GM12878 (cell line): ENCODE data around the gene GINS1. TPM values are rescaled to one million over a fixed set of nuclear protein-coding genes. Genes with fewer than 3 reads are reported as not detected.

Experiments used
- BACH1 ChIP-seq: fragments of 450-650 bp; IDR thresholded peaks from 2 replicates; pipeline ENCODE4 v1.6.1; 2017; ENCODE audit warnings: mild to moderate bottlenecking, borderline replicate concordance
- CBX5 ChIP-seq: sonication (generic); IDR thresholded peaks from 2 replicates; pipeline ENCODE4 v1.6.1; 2016; ENCODE audit warnings: low read depth, moderate library complexity, mild to moderate bottlenecking, inconsistent platforms
- DPF2 ChIP-seq: fragments of 450-650 bp; IDR thresholded peaks from 2 replicates; pipeline ENCODE4 v1.6.1; 2017; ENCODE audit warnings: mild to moderate bottlenecking
- EED ChIP-seq: sonication (generic); IDR thresholded peaks from 2 replicates; pipeline ENCODE4 v1.6.1; 2016; ENCODE audit warnings: antibody characterized with exemption, low read depth
- EGR1 ChIP-seq, 2 experiments: IDR thresholded peaks; 1 replicate in 1 of 2; 2 replicates in 1 of 2; pipeline ENCODE4 v1.6.1; 2011 to 2012; ENCODE audit warnings: low read depth in 2 of 2, low read length in 2 of 2, borderline replicate concordance in 1 of 2, mild to moderate bottlenecking in 1 of 2, moderate library complexity in 1 of 2
- FOXK2 ChIP-seq: fragments of 450-650 bp; IDR thresholded peaks from 2 replicates; pipeline ENCODE4 v1.6.1; 2017; ENCODE audit warnings: mild to moderate bottlenecking, moderate library complexity
- FOXM1 ChIP-seq: IDR thresholded peaks from 2 replicates; pipeline ENCODE4 v1.6.1; 2012; ENCODE audit warnings: low read depth, mild to moderate bottlenecking, inconsistent platforms, low read length, moderate library complexity
- HCFC1 ChIP-seq: fragments of 150-350 bp; IDR thresholded peaks from 2 replicates; pipeline ENCODE4 v1.6.1; 2014; ENCODE audit warnings: low read length
- IKZF2 ChIP-seq, 2 experiments: fragments of 450-650 bp; IDR thresholded peaks; 2 replicates each; pipeline ENCODE4 v1.6.1; 2017; ENCODE audit warnings: mild to moderate bottlenecking in 2 of 2, moderate library complexity in 2 of 2
- KLF5 ChIP-seq: fragments of 450-650 bp; IDR thresholded peaks from 2 replicates; pipeline ENCODE4 v1.6.1; 2014; ENCODE audit warnings: mild to moderate bottlenecking; ENCODE audit not compliant: partially characterized antibody
- MYB ChIP-seq: fragments of 150-350 bp; IDR thresholded peaks from 2 replicates; pipeline ENCODE4 v1.6.1; 2014; ENCODE audit warnings: mild to moderate bottlenecking, low read depth, low read length, borderline replicate concordance
- NR2C2 ChIP-seq: IDR thresholded peaks from 2 replicates; pipeline ENCODE4 v1.6.1; 2011; ENCODE audit warnings: borderline replicate concordance, low read depth; ENCODE audit not compliant: control insufficient read depth, insufficient read length
- NRF1 ChIP-seq: conservative IDR thresholded peaks from 2 replicates; pipeline ENCODE4 v1.6.1; 2011; ENCODE audit warnings: mild to moderate bottlenecking, low read depth, low read length, improper control_type of control experiment
- PAX5 ChIP-seq: IDR thresholded peaks from 2 replicates; pipeline ENCODE4 v1.6.1; 2011; ENCODE audit warnings: low read depth, low read length, borderline replicate concordance
- PML ChIP-seq: IDR thresholded peaks from 2 replicates; pipeline ENCODE4 v1.6.1; 2012; ENCODE audit warnings: low read length, inconsistent platforms
- POLR2A ChIP-seq: IDR thresholded peaks from 2 replicates; pipeline ENCODE4 v1.6.1; 2011; ENCODE audit warnings: low read depth, mild to moderate bottlenecking, low read length
- POU2F2 ChIP-seq: IDR thresholded peaks from 3 replicates; pipeline ENCODE4 v1.6.1; 2011; ENCODE audit warnings: low read depth, mild to moderate bottlenecking, low read length, borderline replicate concordance
- RB1 ChIP-seq: fragments of 450-650 bp; formaldehyde crosslinking; IDR thresholded peaks from 2 replicates; pipeline ENCODE4 v1.6.1; 2017; ENCODE audit warnings: mild to moderate bottlenecking, borderline replicate concordance
- RELA ChIP-seq: fragments of 450-650 bp; IDR thresholded peaks from 2 replicates; pipeline ENCODE4 v1.8.0; 2014; ENCODE audit warnings: borderline replicate concordance; ENCODE audit not compliant: partially characterized antibody
- SIN3A ChIP-seq: IDR thresholded peaks from 2 replicates; pipeline ENCODE4 v1.6.1; 2012; ENCODE audit warnings: low read depth, low read length, improper control_type of control experiment
- TARDBP ChIP-seq: IDR thresholded peaks from 2 replicates; pipeline ENCODE4 v1.6.1; 2016; ENCODE audit warnings: borderline replicate concordance
- TCF3 ChIP-seq: IDR thresholded peaks from 2 replicates; pipeline ENCODE4 v1.6.1; 2012; ENCODE audit warnings: low read depth, mild to moderate bottlenecking, low read length, borderline replicate concordance; ENCODE audit not compliant: insufficient read depth
- WRNIP1 ChIP-seq: IDR thresholded peaks from 2 replicates; pipeline ENCODE4 v1.6.1; 2011; ENCODE audit warnings: low read depth, low read length, improper control_type of control experiment, borderline replicate concordance
- ZBED1 ChIP-seq: IDR thresholded peaks from 2 replicates; pipeline ENCODE4 v1.6.1; 2016; ENCODE audit warnings: borderline replicate concordance
- polyA plus RNA-seq, 11 experiments: library from polyadenylated mRNA; depleted of rRNA in 4 of 11; unstranded in 6 of 11; stranded (reverse) in 5 of 11; fragments of >200 nt; fragmentation: Nextera tagmentation in 4 of 11; fragmentation: Illumina TruSeq in 1 of 11; extraction: Ambion mirVana in 4 of 11; extraction: Trizol in 1 of 11; gene quantifications; 1 replicate in 1 of 11; 2 replicates in 10 of 11; pipeline versions ENCODE4 v1.2.1 to v1.2.3, GENCODE V29; 2011 to 2016; ENCODE audit warnings: inconsistent platforms in 2 of 11, missing spikeins in 2 of 11, low read depth in 1 of 11
- total RNA-seq, 4 experiments: library from RNA; depleted of rRNA in 3 of 4; stranded (reverse); fragments of >200 nt in 3 of 4; fragmentation: Illumina TruSeq in 1 of 4; extraction: Trizol in 1 of 4; gene quantifications; 2 replicates each; pipeline versions ENCODE4 v1.2.1 to v1.2.3, GENCODE V29; 2013 to 2021
- TF ChIP-seq, protein P1 (sequence below): fragments of 450-650 bp; IDR thresholded peaks from 2 replicates; pipeline ENCODE4 v1.6.1; 2016; ENCODE audit warnings: mild to moderate bottlenecking
- TF ChIP-seq, protein P2 (sequence below): IDR thresholded peaks from 2 replicates; pipeline ENCODE4 v1.6.1; 2011; ENCODE audit warnings: borderline replicate concordance, low read depth, mild to moderate bottlenecking, moderate library complexity, mixed read lengths, low read length; ENCODE audit not compliant: insufficient read depth; ENCODE audit errors: extremely low read length
- TF ChIP-seq, protein P3 (sequence below): fragments of 450-650 bp; conservative IDR thresholded peaks from 2 replicates; pipeline ENCODE4 v1.6.1; 2017; ENCODE audit warnings: mild to moderate bottlenecking, moderate library complexity

The GINS1 gene
- total and polyA plus RNA-seq, 10 of the 15 experiments (the other 5 are each of a cell fraction or from before 2014, with no cell fraction given) = 13.0 to 44.6 (median 30.3) TPM

DNA sequence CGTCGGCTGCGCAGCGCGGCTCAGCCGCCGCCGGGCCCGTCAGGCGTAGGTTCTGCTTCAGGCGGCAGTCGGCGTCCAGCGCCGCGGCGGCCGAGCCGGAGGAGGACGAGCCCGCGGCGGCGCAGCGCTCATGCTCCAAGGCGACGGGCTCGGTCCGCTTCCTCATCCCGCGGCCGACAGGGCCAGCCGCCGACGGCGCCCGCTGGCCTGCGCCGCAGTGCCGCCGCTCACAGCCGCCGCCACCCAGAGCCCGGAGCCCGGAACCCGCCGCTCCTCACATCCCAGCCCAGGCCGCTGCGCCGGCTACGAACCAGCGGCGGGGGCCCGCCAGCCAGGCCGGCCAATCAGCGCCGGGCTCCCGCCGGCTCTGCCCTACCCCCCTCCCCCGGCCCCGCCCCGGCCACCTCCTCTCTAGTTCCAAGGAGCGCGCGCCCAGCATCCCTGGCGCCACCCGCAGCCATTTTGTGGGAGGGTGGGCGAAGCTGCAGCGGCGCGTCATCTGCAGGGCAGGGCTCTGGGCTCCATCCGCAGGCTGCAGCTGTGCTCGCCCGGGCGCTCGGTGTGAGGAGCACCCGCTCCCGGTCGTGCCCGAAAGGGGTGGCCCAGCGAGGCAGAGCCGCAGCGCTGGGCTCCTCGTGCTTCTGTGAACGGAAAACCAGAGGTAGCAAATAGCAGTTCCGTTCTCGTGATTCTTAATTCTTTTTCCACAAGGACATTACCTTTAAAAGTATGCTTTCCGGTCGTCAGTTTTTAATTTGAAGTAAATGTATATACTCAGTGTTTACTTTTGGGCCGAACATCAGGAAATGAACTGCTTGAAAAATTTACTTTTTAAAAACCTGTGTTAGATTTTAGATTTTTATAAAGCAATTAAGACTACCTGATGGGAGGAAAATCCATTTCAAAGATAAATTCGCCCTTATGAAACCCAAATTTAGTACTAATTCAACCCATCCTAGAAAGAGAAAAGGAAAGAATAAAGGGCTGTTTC lies 16.6 kb upstream of the GINS1 start, which contains the start of gene ABHD12 (continued):
- TF ChIP-seq, protein P1, sequence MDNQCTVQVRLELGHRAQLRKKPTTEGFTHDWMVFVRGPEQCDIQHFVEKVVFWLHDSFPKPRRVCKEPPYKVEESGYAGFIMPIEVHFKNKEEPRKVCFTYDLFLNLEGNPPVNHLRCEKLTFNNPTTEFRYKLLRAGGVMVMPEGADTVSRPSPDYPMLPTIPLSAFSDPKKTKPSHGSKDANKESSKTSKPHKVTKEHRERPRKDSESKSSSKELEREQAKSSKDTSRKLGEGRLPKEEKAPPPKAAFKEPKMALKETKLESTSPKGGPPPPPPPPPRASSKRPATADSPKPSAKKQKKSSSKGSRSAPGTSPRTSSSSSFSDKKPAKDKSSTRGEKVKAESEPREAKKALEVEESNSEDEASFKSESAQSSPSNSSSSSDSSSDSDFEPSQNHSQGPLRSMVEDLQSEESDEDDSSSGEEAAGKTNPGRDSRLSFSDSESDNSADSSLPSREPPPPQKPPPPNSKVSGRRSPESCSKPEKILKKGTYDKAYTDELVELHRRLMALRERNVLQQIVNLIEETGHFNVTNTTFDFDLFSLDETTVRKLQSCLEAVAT = peak; percentile 36; the same call in 1 of the 2 replicates
- TF ChIP-seq RB1 (peak; percentile 6; the same call in 1 of the 2 replicates), CBX5 (peak; percentile 61; the same call in 1 of the 2 replicates), DPF2 (peak; percentile 70), SIN3A (peak; percentile 64; the same call in 1 of the 2 replicates), ZBED1 (no peak), TCF3 (peak; percentile 88), FOXM1 (no peak), MYB (no peak), WRNIP1 (no peak), HCFC1 (peak; percentile 46; the same call in 1 of the 2 replicates), EGR1 (IDR thresholded peaks at IDR 0.05; ENCODE audit: borderline replicate concordance in 1 of 2, low read depth in 2 of 2, low read length in 2 of 2) (peak in 1 of 2 experiments; percentile 34; a peak in 1 of 3 replicates), PAX5 (peak; percentile 50; the same call in 1 of the 2 replicates), EED (peak; percentile 41; the same call in 1 of the 2 replicates), KLF5 (no peak), FOXK2 (no peak), RELA (no peak), POLR2A (peak; percentile 95), POU2F2 (peak; percentile 42; the same call in 2 of the 3 replicates), NR2C2 (no peak), TARDBP (no peak), BACH1 (peak; percentile 23; the same call in 1 of the 2 replicates), PML (peak; percentile 69; the same call in 1 of the 2 replicates), NRF1 (no peak), IKZF2 (IDR thresholded peaks at IDR 0.05) (peak; percentile 28 to 49; a peak in 1 of 4 replicates)
- TF ChIP-seq, protein P2, sequence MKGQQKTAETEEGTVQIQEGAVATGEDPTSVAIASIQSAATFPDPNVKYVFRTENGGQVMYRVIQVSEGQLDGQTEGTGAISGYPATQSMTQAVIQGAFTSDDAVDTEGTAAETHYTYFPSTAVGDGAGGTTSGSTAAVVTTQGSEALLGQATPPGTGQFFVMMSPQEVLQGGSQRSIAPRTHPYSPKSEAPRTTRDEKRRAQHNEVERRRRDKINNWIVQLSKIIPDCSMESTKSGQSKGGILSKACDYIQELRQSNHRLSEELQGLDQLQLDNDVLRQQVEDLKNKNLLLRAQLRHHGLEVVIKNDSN = no peak
- TF ChIP-seq, protein P3, sequence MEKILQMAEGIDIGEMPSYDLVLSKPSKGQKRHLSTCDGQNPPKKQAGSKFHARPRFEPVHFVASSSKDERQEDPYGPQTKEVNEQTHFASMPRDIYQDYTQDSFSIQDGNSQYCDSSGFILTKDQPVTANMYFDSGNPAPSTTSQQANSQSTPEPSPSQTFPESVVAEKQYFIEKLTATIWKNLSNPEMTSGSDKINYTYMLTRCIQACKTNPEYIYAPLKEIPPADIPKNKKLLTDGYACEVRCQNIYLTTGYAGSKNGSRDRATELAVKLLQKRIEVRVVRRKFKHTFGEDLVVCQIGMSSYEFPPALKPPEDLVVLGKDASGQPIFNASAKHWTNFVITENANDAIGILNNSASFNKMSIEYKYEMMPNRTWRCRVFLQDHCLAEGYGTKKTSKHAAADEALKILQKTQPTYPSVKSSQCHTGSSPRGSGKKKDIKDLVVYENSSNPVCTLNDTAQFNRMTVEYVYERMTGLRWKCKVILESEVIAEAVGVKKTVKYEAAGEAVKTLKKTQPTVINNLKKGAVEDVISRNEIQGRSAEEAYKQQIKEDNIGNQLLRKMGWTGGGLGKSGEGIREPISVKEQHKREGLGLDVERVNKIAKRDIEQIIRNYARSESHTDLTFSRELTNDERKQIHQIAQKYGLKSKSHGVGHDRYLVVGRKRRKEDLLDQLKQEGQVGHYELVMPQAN = peak; percentile 93
